HuH-7 (cell line): ENCODE measurements around the gene FTCD.
"Not testable (repeated sequence)": the region's sequence is repeated elsewhere in the genome, so short reads cannot be mapped to it uniquely, and the experiment has no call there.

Source experiments
- DNase-seq: peaks from one replicate; pipeline ENCODE4 v3.0.0; 2011; ENCODE audit warnings: low spot score

FTCD gene

GRCh38 chr21:46155514-46156377 lies at the start of gene FTCD:
TSS of gene FTCD (minus strand) at chr21:46155579. CDS start at chr21:46155523, 56 bp downstream.
- no peak for DNase-seq

- no peak for DNase-seq
These were observed 49.8 kb upstream of the FTCD start for GRCh38 chr21:46205166-46205565.

GRCh38 chr21:46203203-46203600 lies 47.8 kb upstream of the FTCD start:
- DNase-seq, result no peak

- DNase-seq, result no peak
These were observed 47.3 kb upstream of the FTCD start for GRCh38 chr21:46202592-46203202.

GRCh38 chr21:46200877-46201803 lies 45.8 kb upstream of the FTCD start:
- DNase-seq, result not testable (repeated sequence)

- no peak for DNase-seq
These were observed 44.3 kb upstream of the FTCD start for GRCh38 chr21:46199436-46200373.

GRCh38 chr21:46196733-46197132 lies 41.4 kb upstream of the FTCD start:
- no peak for DNase-seq

- DNase-seq, result no peak
These were observed 40.3 kb upstream of the FTCD start for GRCh38 chr21:46195595-46196195.

GRCh38 chr21:46194374-46195334 lies 39.3 kb upstream of the FTCD start:
- DNase-seq, result no peak

GRCh38 chr21:46193829-46194373 lies 38.5 kb upstream of the FTCD start:
- no peak for DNase-seq

- no peak for DNase-seq
These were observed 36.6 kb upstream of the FTCD start for GRCh38 chr21:46191686-46192575.

GRCh38 chr21:46191257-46191685 lies 35.9 kb upstream of the FTCD start:
- no peak for DNase-seq

- DNase-seq, result no peak
These were observed 35.2 kb upstream of the FTCD start for GRCh38 chr21:46190491-46191131.

- DNase-seq, result no peak
These were observed 34.6 kb upstream of the FTCD start for GRCh38 chr21:46189959-46190490.

- no peak for DNase-seq
These were observed 34.0 kb upstream of the FTCD start for GRCh38 chr21:46189213-46189958.
